ENCODE data around the gene RYK.

Gene RYK

GRCh38 chr3:134281912-134282658, 31.4 kb upstream of the RYK start:
- POLR2A ChIA-PET, result no interaction called here
- H3K4me3 ChIP-seq (ENCODE audit: low read depth, low read length), result no peak overlapping the region
- H3K4me1 ChIP-seq (ENCODE audit: control insufficient read depth, insufficient read depth, low read length), result no peaks in the 10 kb centered on the region
- H3K36me3 ChIP-seq (ENCODE audit: control insufficient read depth in 2 of 2, insufficient read depth in 1 of 2, low read length in 2 of 2), result no peaks in the 10 kb centered on the region
- H3K9me3 ChIP-seq (ENCODE audit: control insufficient read depth, insufficient read depth, low read depth, low read length), result no peaks in the 10 kb centered on the region
- CTCF ChIA-PET, result interaction anchor here (1.0 kb wide), 1 partner anchor 25 kb away, joined by 3 read pairs; no protein-coding TSS in a partner anchor
- H3K27ac ChIP-seq (ENCODE audit: extremely low read depth, low read depth, low read length), result no peak overlapping the region
- no peak for TF ChIP-seq EGR2 (tag by site-specific recombination; IDR thresholded peaks at IDR 0.05; ENCODE audit: low read depth)

GRCh38 chr3:134279466-134279865, 28.8 kb upstream of the RYK start:
- ChIA-PET POLR2A (no interaction called here), CTCF (no interaction called here)
- Histone ChIP-seq H3K36me3 (ENCODE audit: control insufficient read depth in 2 of 2, insufficient read depth in 1 of 2, low read length in 2 of 2) (no peaks in the 10 kb centered on the region), H3K27ac (ENCODE audit: extremely low read depth, low read depth, low read length) (no peak overlapping the region), H3K4me3 (ENCODE audit: low read depth, low read length) (no peak overlapping the region), H3K9me3 (ENCODE audit: control insufficient read depth, insufficient read depth, low read depth, low read length) (no peaks in the 10 kb centered on the region), H3K4me1 (ENCODE audit: control insufficient read depth, insufficient read depth, low read length) (no peaks in the 10 kb centered on the region)
- no peak for TF ChIP-seq ZNF518A (tag by site-specific recombination; conservative IDR thresholded peaks at IDR 0.05; ENCODE audit: low read depth)
- TF ChIP-seq ZNF37A (tag by site-specific recombination; IDR thresholded peaks at IDR 0.05), result no peak
- TF ChIP-seq ZNF639 (tag by site-specific recombination; IDR thresholded peaks at IDR 0.05), result no peak
- TF ChIP-seq PRDM1 (tag by site-specific recombination; IDR thresholded peaks at IDR 0.05), result no peak
- no peak for TF ChIP-seq ZNF660 (tag by site-specific recombination; IDR thresholded peaks at IDR 0.05)
- no peak for TF ChIP-seq ZNF624 (tag by site-specific recombination; IDR thresholded peaks at IDR 0.05)
- TF ChIP-seq ZNF174 (tag by site-specific recombination; IDR thresholded peaks at IDR 0.05), result no peak
- TF ChIP-seq ZNF654 (tag by site-specific recombination; IDR thresholded peaks at IDR 0.05; ENCODE audit: low read depth), result no peak
- no peak for TF ChIP-seq ZNF76 (tag by site-specific recombination; IDR thresholded peaks at IDR 0.05; ENCODE audit: borderline replicate concordance, low read depth)
- no peak for TF ChIP-seq ZNF121 (tag by site-specific recombination; IDR thresholded peaks at IDR 0.05)
- no peak for TF ChIP-seq ZNF626 (tag by site-specific recombination; IDR thresholded peaks at IDR 0.05)
- TF ChIP-seq REPIN1 (tag by site-specific recombination; IDR thresholded peaks at IDR 0.05; ENCODE audit: low read depth), result no peak
- no peak for TF ChIP-seq ZNF148 (tag by site-specific recombination; IDR thresholded peaks at IDR 0.05; ENCODE audit: borderline replicate concordance)

Data from HEK293 (cell line).